HG02970 (cell line): ENCODE results near the gene MAML1.

Experiments
- ATAC-seq: cut with Tn5 transposase; IDR thresholded peaks from one replicate; pipeline ENCODE4 v1.9.1; 2021; ENCODE audit warnings: mild to moderate bottlenecking, moderate library complexity, moderate number of reproducible peaks; ENCODE audit not compliant: unreplicated experiment, low FRiP score

Gene MAML1

DNA sequence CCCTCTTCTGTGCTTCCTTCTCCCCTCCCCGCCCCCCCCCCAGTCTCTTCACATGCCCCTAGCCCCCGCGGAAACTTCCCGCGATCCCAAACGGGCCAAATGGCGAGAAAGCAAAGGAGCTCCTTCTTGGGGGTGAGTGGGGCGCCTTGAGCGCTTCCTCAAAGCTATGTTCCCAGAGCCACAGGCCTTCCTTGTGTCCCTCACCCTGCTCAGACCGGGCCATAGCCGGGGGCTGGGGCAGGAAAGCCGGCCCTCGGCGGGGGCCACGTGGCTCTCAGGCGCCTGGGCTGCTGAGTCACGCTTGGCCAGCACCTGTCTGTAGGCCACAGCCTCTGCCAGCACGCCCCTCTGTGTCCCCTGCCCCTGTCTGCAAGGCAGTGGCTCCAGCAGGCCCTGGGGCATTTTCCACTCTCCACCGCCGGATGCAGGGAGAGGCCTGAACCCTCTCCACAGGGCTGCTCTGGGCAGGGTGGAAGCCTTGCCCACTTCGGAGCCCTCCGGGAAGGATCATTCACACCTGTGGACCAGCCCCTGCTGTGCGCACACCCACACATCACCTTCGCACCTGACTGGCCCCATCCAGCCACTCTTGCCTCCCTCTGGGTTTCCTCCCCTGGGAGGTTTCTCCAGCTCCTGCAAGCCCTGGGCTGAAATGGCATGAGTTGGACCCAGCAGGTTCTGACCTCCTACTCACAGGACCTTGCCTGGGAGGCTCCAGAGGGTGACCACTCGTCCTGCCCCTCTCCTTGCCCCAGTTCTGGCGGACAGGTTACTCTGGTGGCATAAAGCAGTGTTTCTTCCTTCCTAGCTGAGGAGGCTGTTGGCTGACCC lies 86.9 kb downstream of the MAML1 start:
- no peak for ATAC-seq

DNA sequence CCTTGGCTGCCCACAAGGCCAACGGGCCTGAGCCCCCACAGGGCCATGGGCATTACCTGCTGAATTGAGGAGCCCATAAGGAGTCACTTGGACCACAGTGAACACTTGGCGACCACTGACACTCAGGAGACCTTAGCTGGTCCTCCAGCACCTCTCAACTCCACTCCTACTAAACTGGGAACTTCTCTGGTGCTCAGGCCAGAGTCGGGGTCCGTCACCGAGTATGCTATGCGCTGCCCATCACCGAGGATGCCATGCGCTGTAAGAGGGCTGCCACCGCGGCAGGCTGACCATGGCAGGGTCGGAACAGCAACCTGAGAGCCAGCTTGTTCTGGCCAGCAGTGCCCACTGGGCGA lies 87.5 kb downstream of the MAML1 start:
- ATAC-seq = no peak

DNA sequence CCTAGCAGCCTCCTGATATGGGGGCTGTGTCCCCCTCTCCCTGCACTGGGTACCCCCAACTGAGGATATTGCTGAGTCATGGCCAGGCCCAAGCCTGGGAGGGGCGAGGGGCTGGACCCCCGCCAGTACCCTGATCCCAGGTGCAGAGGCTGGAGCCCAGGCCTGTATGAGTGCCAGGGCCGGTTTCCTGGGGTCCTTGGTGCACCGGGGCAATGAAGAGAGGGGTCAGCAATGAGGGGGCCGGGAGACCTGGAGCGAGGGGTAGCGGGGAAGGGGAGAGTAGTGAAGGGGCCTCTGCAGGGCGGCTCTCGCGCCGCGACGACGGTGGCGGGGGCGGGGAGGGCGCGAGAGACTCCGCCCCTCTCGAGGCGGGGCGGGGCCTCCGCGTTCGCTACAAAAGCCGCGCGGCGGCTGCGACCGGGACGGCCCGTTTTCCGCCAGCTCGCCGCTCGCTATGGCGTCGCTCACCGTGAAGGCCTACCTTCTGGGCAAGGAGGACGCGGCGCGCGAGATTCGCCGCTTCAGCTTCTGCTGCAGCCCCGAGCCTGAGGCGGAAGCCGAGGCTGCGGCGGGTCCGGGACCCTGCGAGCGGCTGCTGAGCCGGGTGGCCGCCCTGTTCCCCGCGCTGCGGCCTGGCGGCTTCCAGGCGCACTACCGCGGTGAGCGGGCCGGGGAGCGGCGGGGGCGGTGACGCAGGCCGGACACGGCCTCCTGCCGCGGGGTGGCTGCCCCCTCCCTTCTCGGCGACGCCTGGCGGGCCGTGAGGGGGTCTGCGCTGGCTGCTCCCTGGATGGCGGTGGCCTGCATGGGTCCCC lies 88.1 kb downstream of the MAML1 start, which contains the start of gene SQSTM1:
SQSTM1 (plus strand) TSS at position 423 of the 815 bp plus-strand sequence; CDS start at position 455, 32 bp downstream.
- ATAC-seq = peak; percentile 41

DNA sequence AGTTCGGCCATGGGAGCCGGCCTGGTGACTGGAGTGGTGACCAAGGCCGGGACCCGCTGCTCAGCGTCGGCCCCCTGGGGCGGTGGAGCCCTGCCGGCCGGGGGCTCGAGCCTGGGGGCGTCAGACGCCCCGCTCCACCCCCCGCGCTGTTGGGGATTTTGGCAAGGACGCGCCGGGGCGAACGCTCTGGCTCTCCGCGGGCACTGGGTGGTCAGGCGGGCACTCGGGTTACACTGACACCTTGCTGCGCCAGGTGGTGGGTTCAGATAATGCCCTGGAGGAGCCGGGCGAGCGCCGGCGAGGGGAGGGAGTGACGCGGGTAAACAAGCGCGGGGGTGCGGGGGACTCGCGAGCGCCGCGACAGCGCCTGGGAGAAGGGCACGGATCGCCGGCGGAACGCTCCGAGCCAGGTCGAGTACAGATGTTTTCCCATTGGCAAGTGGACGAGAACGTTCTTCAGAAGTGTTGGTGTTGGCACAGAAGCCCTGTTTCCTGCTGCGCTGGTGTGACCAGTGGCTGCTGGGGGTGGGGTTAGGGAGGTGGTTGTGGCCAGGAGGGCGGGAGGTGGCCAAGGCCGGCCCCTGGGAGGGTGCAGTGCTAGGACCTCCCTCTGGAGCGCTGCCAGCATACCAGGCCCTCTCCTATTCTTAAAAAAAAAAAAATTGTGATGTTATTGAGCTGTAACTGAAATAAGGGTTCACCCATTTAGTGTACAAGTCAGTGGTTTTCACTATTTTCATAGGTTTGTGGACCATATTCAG lies 88.9 kb downstream of the MAML1 start:
- ATAC-seq = peak; percentile 26

DNA sequence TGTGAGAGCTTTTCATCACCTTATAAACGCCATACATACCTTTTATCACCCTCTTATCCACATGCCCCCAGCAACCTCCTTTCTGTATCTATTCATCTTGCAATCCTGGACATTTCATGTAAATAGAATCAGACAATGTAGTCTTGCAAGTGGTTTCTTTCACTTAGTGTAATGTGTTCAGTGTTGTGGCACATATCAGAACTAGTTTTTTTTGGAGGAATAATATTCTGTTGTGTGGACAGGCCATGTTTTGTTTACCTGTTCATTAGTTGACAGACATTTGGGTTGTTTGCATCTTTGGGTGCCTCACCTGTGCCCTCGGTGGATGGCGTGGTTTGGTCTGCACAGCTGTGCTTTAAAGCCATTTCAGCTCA lies 89.4 kb downstream of the MAML1 start:
- no peak for ATAC-seq

DNA sequence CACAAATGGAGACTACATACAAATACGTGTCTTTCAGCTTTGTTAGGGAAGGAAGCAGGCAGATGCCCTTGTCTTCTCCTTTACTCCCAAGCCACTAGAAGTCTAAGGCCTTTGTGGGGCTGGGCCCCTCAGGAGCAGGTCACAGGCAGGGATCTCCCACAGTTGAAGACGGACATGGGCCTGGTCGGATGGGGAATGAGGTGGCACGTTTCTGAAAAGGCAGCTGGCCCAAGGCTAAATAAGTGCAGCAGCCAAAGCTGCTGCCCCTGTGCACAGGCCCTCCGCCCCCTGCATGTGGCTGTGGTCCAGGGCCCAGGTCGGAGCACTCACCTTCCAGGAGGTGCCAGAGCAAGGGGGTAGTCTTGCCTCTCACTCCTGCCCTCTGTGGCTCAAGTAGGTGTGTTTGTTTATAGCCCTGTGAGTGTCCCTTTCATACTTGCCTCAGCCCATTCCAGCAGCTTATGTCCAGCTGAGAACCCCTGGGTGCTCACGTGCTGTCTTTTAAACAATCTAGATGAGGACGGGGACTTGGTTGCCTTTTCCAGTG lies 89.9 kb downstream of the MAML1 start:
- no peak for ATAC-seq

DNA sequence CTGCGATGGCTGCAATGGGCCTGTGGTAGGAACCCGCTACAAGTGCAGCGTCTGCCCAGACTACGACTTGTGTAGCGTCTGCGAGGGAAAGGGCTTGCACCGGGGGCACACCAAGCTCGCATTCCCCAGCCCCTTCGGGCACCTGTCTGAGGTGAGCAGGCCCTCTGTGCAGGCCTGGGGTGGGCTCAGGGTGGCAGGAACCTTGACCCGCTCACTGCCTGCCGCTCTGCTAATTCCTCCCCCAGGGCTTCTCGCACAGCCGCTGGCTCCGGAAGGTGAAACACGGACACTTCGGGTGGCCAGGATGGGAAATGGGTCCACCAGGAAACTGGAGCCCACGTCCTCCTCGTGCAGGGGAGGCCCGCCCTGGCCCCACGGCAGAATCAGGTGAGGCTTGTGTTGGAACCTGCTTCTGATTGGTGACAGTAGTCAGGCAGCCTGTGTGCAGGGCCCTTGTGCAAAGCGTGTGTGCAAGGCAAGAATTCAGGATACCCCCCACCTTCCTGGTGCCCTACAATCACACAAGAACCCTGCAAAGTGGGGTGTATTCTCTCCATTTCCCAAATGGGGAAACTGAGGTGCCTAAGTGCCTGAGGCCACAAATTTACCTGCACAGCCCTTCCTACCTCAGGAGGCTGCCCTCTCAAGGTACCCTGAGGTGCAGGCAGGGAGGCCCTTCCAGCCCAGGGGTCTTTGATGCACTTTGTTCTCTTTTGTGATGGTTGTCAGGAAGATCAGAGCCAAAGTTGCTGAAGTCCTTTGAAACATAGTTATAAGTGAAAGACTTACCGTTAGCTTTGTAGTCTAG lies 91.5 kb downstream of the MAML1 start:
- no peak for ATAC-seq

DNA sequence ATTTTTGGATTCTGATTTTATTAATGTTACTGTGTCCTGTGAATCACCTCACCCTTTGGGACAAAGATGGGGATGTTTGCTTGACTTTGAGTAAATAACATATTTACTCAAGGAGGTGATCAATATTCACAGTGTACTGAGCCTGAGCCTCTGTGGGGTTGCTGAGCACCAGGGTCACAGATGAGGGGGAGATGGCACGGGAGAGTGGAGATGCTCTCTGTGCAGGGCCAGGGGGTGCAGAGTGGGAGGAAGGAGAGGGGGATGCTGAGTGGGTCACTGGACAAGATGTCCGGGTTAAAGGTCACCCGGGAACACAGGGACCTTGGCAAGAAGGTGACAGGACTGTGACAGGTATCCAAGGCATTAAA lies 92.1 kb downstream of the MAML1 start:
- no peak for ATAC-seq

DNA sequence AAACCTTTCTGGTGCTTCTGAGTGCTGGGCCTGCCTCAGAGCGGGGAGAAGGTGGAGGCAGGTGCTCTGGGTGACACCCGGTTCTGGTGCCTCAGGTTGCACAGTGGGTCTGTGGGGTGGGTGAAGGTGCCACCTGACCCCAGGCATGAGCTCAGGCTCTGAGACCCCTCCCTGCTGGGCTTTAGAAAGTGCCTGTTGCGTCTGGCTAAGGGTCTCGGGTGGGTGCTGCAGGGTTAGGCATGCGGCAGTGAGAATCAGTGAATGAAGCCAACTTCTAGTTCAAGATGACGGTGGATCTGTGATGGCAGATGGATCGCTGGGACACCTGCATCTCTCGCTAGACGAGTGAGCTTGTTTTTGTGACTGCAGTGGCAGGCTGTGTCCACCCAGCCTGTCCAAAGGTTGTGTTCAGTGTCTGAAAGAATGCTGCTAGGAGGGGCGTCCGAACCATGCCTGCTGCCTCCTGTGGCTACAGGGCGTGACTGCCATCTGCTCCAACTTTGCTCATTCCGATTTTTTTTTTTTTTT lies 93.1 kb downstream of the MAML1 start:
- no peak for ATAC-seq
